Fibroblast of skin of back (primary cell): ENCODE measurements around the gene SOX18.

Source experiments
- DNase-seq: peaks from one replicate; pipeline ENCODE4 v3.0.0-alpha.2; 2013

The SOX18 gene

GRCh38 chr20:64051561-64052325, 2.3 kb upstream of the SOX18 start:
- no peak for DNase-seq

- DNase-seq, result no peak
Measured at GRCh38 chr20:64051033-64051452, 1.6 kb upstream of the SOX18 start.

GRCh38 chr20:64050261-64051032, 1.0 kb upstream of the SOX18 start:
- no peak for DNase-seq

GRCh38 chr20:64049878-64050260, 430 bp upstream of the SOX18 start:
- no peak for DNase-seq

GRCh38 chr20:64048402-64049044, 916 bp downstream of the SOX18 start:
- DNase-seq, result no peak

GRCh38 chr20:64047968-64048401, 1.5 kb downstream of the SOX18 start:
- DNase-seq, result no peak

GRCh38 chr20:64047046-64047389, 2.4 kb downstream of the SOX18 start:
- DNase-seq, result no peak

GRCh38 chr20:64045346-64046011, 4.0 kb downstream of the SOX18 start:
- no peak for DNase-seq

- peak; percentile 70 for DNase-seq
Measured at GRCh38 chr20:64044484-64045247, 4.8 kb downstream of the SOX18 start.

- no peak for DNase-seq
Measured at GRCh38 chr20:64043768-64044167, 5.7 kb downstream of the SOX18 start.

GRCh38 chr20:64042054-64042781, 7.2 kb downstream of the SOX18 start:
- DNase-seq, result no peak

GRCh38 chr20:64041781-64042053, 7.7 kb downstream of the SOX18 start:
- no peak for DNase-seq

GRCh38 chr20:64041040-64041780, 8.2 kb downstream of the SOX18 start:
- DNase-seq, result no peak

- no peak for DNase-seq
Measured at GRCh38 chr20:64040231-64041039, 9.0 kb downstream of the SOX18 start.

GRCh38 chr20:64039293-64040160, 9.9 kb downstream of the SOX18 start:
- DNase-seq, result no peak

- peak; percentile 54 for DNase-seq
Measured at GRCh38 chr20:64038565-64039292, 10.7 kb downstream of the SOX18 start.

- no peak for DNase-seq
Measured at GRCh38 chr20:64038224-64038564, 11.2 kb downstream of the SOX18 start.

- no peak for DNase-seq
Measured at GRCh38 chr20:64037498-64038213, 11.8 kb downstream of the SOX18 start.
